ENCODE data around the gene HERC4. TPM values are rescaled to one million over a fixed set of nuclear protein-coding genes. Genes with fewer than 3 reads are reported as not detected.

Gene HERC4
- total RNA-seq, 1 donor from 2014 or later, result 41.6 TPM

GRCh38 chr10:68074031-68074774 lies 880 bp downstream of the HERC4 start:
- no peaks in the 10 kb centered on the region for H3K9me3 Mint-ChIP-seq (ENCODE audit: low read depth)
- H3K4me1 Mint-ChIP-seq (ENCODE audit: low read depth), result peaks cover 42% of the 10 kb centered on the region
- peak overlapping the region; percentile 97 for H3K4me3 Mint-ChIP-seq (ENCODE audit: unreplicated experiment)
- no peak for DNase-seq (ENCODE audit: low spot score)
- TF ChIP-seq CTCF (IDR thresholded peaks at IDR 0.05), result no peak
- H3K27me3 Mint-ChIP-seq (ENCODE audit: low read depth), result no peaks in the 10 kb centered on the region
- peak overlapping the region; percentile 95 for H3K27ac Mint-ChIP-seq (ENCODE audit: unreplicated experiment)
- peaks cover 5% of the 10 kb centered on the region for H3K36me3 Mint-ChIP-seq (ENCODE audit: low read depth)

- Mint-ChIP-seq H3K27ac (ENCODE audit: unreplicated experiment) (peak overlapping the region; percentile 95), H3K36me3 (ENCODE audit: low read depth) (peaks cover 5% of the 10 kb centered on the region), H3K4me3 (ENCODE audit: unreplicated experiment) (peak overlapping the region; percentile 97), H3K4me1 (ENCODE audit: low read depth) (peaks cover 42% of the 10 kb centered on the region), H3K27me3 (ENCODE audit: low read depth) (no peaks in the 10 kb centered on the region), H3K9me3 (ENCODE audit: low read depth) (no peaks in the 10 kb centered on the region)
- TF ChIP-seq CTCF (IDR thresholded peaks at IDR 0.05), result no peak
- DNase-seq (ENCODE audit: low spot score), result no peak
Observed at GRCh38 chr10:68073631-68074030, 1.5 kb downstream of the HERC4 start.

GRCh38 chr10:68067508-68067907 lies 7.6 kb downstream of the HERC4 start:
- Mint-ChIP-seq H3K27ac (ENCODE audit: unreplicated experiment) (peak overlapping the region; percentile 69), H3K4me1 (ENCODE audit: low read depth) (peaks cover 35% of the 10 kb centered on the region), H3K9me3 (ENCODE audit: low read depth) (no peaks in the 10 kb centered on the region), H3K36me3 (ENCODE audit: low read depth) (peaks cover 7% of the 10 kb centered on the region), H3K4me3 (ENCODE audit: unreplicated experiment) (no peak overlapping the region), H3K27me3 (ENCODE audit: low read depth) (no peaks in the 10 kb centered on the region)
- DNase-seq (ENCODE audit: low spot score), result no peak
- no peak for TF ChIP-seq CTCF (IDR thresholded peaks at IDR 0.05)

GRCh38 chr10:68067029-68067428 lies 8.1 kb downstream of the HERC4 start:
- Mint-ChIP-seq H3K4me3 (ENCODE audit: unreplicated experiment) (no peak overlapping the region), H3K9me3 (ENCODE audit: low read depth) (no peaks in the 10 kb centered on the region), H3K36me3 (ENCODE audit: low read depth) (peaks cover 7% of the 10 kb centered on the region), H3K27ac (ENCODE audit: unreplicated experiment) (peak overlapping the region; percentile 69), H3K27me3 (ENCODE audit: low read depth) (no peaks in the 10 kb centered on the region), H3K4me1 (ENCODE audit: low read depth) (peaks cover 30% of the 10 kb centered on the region)
- no peak for DNase-seq (ENCODE audit: low spot score)
- no peak for TF ChIP-seq CTCF (IDR thresholded peaks at IDR 0.05)

DNA sequence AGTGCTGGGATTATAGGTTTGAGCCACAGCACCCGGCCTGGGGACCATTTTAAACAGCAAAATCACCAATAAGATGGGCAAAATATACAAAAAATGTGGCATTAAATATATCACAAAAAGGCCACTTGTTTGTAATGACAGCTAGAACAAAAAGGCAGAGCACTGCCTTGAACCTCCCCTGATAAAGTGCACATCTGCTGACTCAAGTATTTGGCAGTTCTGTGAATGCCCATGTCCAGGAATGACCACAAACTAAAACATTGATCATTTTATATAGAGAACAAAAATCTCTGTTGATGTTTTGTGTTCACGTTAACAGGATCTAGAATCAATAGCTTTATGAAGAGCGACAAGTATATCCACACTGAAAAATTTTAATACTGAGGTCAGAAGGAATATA lies 21.5 kb downstream of the HERC4 start:
- peaks cover 5% of the 10 kb centered on the region for H3K36me3 Mint-ChIP-seq (ENCODE audit: low read depth)
- H3K4me3 Mint-ChIP-seq (ENCODE audit: unreplicated experiment), result no peak overlapping the region
- TF ChIP-seq CTCF (IDR thresholded peaks at IDR 0.05), result no peak
- H3K27me3 Mint-ChIP-seq (ENCODE audit: low read depth), result no peaks in the 10 kb centered on the region
- no peaks in the 10 kb centered on the region for H3K9me3 Mint-ChIP-seq (ENCODE audit: low read depth)
- H3K27ac Mint-ChIP-seq (ENCODE audit: unreplicated experiment), result no peak overlapping the region
- no peak for DNase-seq (ENCODE audit: low spot score)
- peaks cover 21% of the 10 kb centered on the region for H3K4me1 Mint-ChIP-seq (ENCODE audit: low read depth)

Data from chondrocyte (in vitro differentiated cells).